PC-3 (cell line): Measurements from ENCODE around the gene FAR2.

Experiments used
- EZH2 ChIP-seq: fragments of 300-600 bp; sonication (generic); IDR thresholded peaks from one replicate; pipeline ENCODE4 v1.6.1; 2017; ENCODE audit warnings: antibody characterized with exemption, mild to moderate bottlenecking, low read length; ENCODE audit not compliant: unreplicated experiment
- EZH2phosphoT487 ChIP-seq: fragments of 300-600 bp; sonication (generic); IDR thresholded peaks from 2 replicates; pipeline ENCODE4 v1.6.1; 2018; ENCODE audit warnings: mild to moderate bottlenecking, antibody characterized with exemption, low read length, borderline replicate concordance
- TF ChIP-seq, protein P1 (sequence below): fragments of 300-600 bp; sonication (generic); conservative IDR thresholded peaks from 2 replicates; pipeline ENCODE4 v1.5.1; 2017; ENCODE audit warnings: antibody characterized with exemption, low read depth, mild to moderate bottlenecking, low read length

DNA sequence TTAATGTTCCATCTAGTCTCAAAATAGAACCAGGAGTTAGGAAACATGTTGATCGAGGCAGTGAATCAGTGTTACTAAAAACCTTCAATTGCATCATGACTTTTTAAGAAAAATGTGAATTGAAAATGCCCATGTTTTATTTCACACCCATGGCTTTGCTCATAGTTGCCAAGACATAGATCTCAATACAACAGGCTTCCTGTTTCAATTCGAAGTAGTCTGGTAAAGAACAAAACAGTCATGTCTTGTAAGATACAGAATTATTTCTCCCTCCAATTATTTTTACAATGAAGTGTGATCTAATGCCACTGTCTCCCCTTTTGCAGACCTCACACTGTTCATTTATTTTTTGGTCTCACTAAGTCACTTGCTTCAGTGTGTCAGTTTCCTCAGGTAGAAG, 44.6 kb upstream of the FAR2 start:
- TF ChIP-seq, protein P1, sequence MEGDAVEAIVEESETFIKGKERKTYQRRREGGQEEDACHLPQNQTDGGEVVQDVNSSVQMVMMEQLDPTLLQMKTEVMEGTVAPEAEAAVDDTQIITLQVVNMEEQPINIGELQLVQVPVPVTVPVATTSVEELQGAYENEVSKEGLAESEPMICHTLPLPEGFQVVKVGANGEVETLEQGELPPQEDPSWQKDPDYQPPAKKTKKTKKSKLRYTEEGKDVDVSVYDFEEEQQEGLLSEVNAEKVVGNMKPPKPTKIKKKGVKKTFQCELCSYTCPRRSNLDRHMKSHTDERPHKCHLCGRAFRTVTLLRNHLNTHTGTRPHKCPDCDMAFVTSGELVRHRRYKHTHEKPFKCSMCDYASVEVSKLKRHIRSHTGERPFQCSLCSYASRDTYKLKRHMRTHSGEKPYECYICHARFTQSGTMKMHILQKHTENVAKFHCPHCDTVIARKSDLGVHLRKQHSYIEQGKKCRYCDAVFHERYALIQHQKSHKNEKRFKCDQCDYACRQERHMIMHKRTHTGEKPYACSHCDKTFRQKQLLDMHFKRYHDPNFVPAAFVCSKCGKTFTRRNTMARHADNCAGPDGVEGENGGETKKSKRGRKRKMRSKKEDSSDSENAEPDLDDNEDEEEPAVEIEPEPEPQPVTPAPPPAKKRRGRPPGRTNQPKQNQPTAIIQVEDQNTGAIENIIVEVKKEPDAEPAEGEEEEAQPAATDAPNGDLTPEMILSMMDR: no peak
- no peak for TF ChIP-seq EZH2
- TF ChIP-seq EZH2phosphoT487: no peak
